ENCODE measurements around the gene PMEPA1. TPM values are rescaled to one million over a fixed set of nuclear protein-coding genes. Genes with fewer than 3 reads are reported as not detected.

PMEPA1 gene
- total RNA-seq, 1 donor from 2014 or later, result 39.9 TPM

DNA sequence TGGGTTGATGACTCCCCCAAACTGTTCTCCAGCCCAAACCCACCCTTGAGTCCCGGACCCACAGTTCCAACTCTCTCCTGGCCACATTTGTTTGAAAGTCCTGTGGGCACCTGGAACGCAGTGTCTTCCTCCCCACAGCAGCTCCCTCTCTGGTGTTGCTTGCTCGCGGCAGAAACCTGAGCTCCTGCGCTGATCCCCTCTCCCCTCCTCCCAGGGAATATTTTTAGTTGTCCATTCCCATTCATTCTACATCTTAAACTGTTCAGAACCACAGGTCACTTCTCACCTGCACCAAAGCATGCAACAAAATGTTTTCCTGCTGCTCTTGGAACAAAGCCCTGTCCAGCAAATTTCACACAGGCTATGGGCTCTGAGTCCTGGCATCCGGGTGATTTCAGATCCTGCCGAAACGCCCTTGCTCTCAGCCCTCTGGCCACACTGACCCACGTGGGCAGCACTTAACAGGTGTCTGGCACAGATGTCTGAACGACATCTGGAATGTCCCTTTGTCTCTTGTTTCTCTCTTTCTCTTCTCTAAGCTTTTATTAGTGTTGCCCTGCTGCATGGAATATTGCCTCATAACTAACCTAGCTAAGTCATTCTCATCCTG is 27.0 kb upstream of the PMEPA1 start:
- H3K27me3 Mint-ChIP-seq (ENCODE audit: low read depth), result peaks cover 5% of the 10 kb centered on the region
- no peak for DNase-seq (ENCODE audit: low spot score in 2 of 2, unreplicated experiment in 2 of 2)
- H3K4me1 Mint-ChIP-seq, result peaks cover 15% of the 10 kb centered on the region
- TF ChIP-seq, protein P1, sequence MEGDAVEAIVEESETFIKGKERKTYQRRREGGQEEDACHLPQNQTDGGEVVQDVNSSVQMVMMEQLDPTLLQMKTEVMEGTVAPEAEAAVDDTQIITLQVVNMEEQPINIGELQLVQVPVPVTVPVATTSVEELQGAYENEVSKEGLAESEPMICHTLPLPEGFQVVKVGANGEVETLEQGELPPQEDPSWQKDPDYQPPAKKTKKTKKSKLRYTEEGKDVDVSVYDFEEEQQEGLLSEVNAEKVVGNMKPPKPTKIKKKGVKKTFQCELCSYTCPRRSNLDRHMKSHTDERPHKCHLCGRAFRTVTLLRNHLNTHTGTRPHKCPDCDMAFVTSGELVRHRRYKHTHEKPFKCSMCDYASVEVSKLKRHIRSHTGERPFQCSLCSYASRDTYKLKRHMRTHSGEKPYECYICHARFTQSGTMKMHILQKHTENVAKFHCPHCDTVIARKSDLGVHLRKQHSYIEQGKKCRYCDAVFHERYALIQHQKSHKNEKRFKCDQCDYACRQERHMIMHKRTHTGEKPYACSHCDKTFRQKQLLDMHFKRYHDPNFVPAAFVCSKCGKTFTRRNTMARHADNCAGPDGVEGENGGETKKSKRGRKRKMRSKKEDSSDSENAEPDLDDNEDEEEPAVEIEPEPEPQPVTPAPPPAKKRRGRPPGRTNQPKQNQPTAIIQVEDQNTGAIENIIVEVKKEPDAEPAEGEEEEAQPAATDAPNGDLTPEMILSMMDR (IDR thresholded peaks at IDR 0.05; ENCODE audit: unreplicated experiment), result no peak
- H3K9me3 Mint-ChIP-seq, result no peaks in the 10 kb centered on the region
- no peak overlapping the region for H3K27ac Mint-ChIP-seq
- no peak overlapping the region for H3K4me3 Mint-ChIP-seq
- H3K36me3 Mint-ChIP-seq, result no peaks in the 10 kb centered on the region

DNA sequence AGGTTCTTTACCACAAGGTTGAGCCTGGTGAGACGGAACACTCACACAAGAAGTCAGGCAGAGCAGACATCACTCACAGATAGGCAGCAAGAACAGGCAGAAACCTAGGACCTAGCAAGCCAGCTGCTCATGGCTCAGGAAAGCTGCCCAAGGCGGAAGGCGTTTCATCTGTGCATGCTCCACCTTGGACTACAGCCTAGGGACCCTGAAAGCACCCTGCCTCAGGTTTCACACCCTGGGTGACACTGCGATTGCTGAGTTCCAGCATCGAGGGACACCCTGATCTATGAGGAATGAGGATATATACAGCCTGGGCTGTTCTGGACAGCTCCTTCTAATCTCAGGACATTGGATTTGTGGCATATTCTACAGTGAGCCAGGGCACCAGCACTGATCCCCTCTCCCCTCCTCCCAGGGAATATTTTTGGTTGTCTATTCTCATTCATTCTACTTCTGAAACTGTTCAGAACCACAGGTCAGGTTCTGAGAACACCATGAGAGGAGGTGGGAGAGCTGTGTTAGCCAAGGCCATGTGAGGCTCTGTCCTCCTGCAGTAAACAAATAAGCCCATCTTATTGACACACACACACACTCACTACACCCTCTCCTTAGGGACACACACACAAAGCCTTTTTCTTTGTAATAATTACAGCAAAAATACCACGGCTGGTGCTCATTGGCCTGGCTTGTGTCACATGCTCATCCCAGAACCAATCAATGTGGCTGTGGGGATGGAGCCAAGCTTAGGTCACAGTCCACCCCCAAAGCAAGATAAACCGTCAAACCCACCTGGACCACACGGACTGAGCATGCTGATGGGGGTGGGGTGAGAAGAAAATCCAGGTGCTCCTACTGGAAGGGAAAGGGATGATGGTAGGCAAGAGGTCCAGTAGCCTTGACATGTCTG is 26.3 kb upstream of the PMEPA1 start:
- H3K27me3 Mint-ChIP-seq (ENCODE audit: low read depth), result peaks cover 5% of the 10 kb centered on the region
- TF ChIP-seq, protein P1 (IDR thresholded peaks at IDR 0.05; ENCODE audit: unreplicated experiment), result no peak
- H3K4me1 Mint-ChIP-seq, result peaks cover 15% of the 10 kb centered on the region
- no peaks in the 10 kb centered on the region for H3K36me3 Mint-ChIP-seq
- no peak for DNase-seq (ENCODE audit: low spot score in 2 of 2, unreplicated experiment in 2 of 2)
- H3K27ac Mint-ChIP-seq, result no peak overlapping the region
- no peak overlapping the region for H3K4me3 Mint-ChIP-seq
- H3K9me3 Mint-ChIP-seq, result no peaks in the 10 kb centered on the region

DNA sequence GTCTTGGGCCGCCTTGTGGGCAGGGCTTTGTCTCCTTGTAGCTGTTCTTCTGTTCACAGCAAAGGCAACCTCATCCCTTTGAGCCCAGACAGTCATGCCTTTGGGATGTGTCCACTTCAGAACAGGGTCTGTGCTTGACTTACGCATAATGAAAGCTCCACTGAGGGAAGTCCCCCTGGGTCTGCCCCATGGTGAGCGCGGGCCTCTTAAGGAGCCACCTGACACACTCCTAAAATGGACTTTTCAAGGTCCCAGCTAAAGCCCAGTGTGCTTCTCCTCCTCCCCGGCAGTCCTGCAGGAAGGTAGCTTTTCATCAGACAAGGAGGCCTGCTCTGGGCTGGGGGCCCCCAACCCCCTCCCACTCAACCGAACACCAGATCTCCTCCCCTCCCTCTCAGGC is 24.9 kb upstream of the PMEPA1 start:
- H3K4me3 Mint-ChIP-seq, result no peak overlapping the region
- H3K27ac Mint-ChIP-seq, result no peak overlapping the region
- no peaks in the 10 kb centered on the region for H3K9me3 Mint-ChIP-seq
- TF ChIP-seq, protein P1 (IDR thresholded peaks at IDR 0.05; ENCODE audit: unreplicated experiment), result no peak
- peaks cover 15% of the 10 kb centered on the region for H3K4me1 Mint-ChIP-seq
- no peak for DNase-seq (ENCODE audit: low spot score in 2 of 2, unreplicated experiment in 2 of 2)
- H3K36me3 Mint-ChIP-seq, result no peaks in the 10 kb centered on the region
- peaks cover 5% of the 10 kb centered on the region for H3K27me3 Mint-ChIP-seq (ENCODE audit: low read depth)

DNA sequence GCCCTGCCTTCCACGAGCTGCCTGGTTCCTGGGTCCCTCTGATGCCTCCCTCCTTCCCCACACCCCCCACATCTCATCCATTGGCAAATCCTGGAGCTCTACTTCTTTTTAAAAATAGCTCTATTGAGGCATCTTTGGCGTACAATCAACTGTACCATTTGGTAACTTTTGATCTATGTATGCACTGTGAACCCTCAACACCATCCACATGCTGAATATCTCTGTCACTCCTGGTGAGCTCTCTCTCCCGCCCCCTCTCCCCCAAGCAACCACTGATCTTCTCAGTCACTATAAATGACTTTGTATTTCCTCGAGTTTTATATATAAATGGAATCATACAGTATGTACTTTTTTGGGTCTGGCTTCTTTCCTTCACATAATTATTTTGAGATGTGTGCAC is 22.4 kb upstream of the PMEPA1 start:
- no peaks in the 10 kb centered on the region for H3K9me3 Mint-ChIP-seq
- no peak overlapping the region for H3K27ac Mint-ChIP-seq
- peaks cover 5% of the 10 kb centered on the region for H3K27me3 Mint-ChIP-seq (ENCODE audit: low read depth)
- H3K4me3 Mint-ChIP-seq, result no peak overlapping the region
- TF ChIP-seq, protein P1 (IDR thresholded peaks at IDR 0.05; ENCODE audit: unreplicated experiment), result no peak
- no peaks in the 10 kb centered on the region for H3K36me3 Mint-ChIP-seq
- DNase-seq (ENCODE audit: low spot score in 2 of 2, unreplicated experiment in 2 of 2), result no peak
- peaks cover 18% of the 10 kb centered on the region for H3K4me1 Mint-ChIP-seq

DNA sequence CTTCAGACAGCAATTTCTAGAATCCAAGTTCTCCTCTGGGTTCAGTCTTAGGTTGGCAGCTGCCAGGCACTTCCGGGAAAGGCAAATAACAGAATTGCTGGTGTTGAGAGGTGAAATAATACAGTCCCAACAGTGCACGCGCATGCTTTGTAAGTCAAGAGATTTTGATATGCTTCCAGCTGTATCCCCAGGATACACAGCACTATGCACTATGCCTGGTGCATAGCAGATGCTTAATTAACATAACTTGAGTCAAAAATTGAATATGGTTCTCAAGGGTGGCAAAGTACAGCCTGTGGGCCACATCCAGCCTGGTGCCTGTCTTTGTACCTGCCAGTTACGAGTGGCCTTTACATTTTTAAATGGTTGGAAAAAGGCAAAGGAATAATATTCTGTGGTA is 18.9 kb upstream of the PMEPA1 start:
- Mint-ChIP-seq H3K36me3 (no peaks in the 10 kb centered on the region), H3K9me3 (no peaks in the 10 kb centered on the region), H3K27ac (no peak overlapping the region), H3K4me3 (no peak overlapping the region), H3K27me3 (ENCODE audit: low read depth) (no peaks in the 10 kb centered on the region), H3K4me1 (peaks cover 22% of the 10 kb centered on the region)
- TF ChIP-seq, protein P1 (IDR thresholded peaks at IDR 0.05; ENCODE audit: unreplicated experiment), result no peak
- no peak for DNase-seq (ENCODE audit: low spot score in 2 of 2, unreplicated experiment in 2 of 2)
